HFF-Myc (cell line): ENCODE results near the gene RSBN1L.
A peak's percentile ranks its signal among the peaks of the same experiment; 100 is the strongest.

Experiments
- DNase-seq: peaks from one replicate; pipeline ENCODE4 v3.0.0-alpha.2; 2011; ENCODE audit warnings: low read depth; ENCODE audit errors: extremely low read depth
- H3K4me3 ChIP-seq: replicated peaks from 2 replicates; pipeline ENCODE4 v1.5.1; 2011; ENCODE audit warnings: low read depth, mild to moderate bottlenecking, control low read depth, low read length
- CTCF ChIP-seq: IDR thresholded peaks from 2 replicates; pipeline ENCODE4 v1.5.1; 2012; ENCODE audit warnings: mild to moderate bottlenecking, low read depth, low read length, control low read depth; ENCODE audit errors: missing control alignments

The RSBN1L gene

GRCh38 chr7:77687100-77687746 lies 9.0 kb upstream of the RSBN1L start:
- no peak for TF ChIP-seq CTCF
- DNase-seq: no peak
- no peak overlapping the region for H3K4me3 ChIP-seq

GRCh38 chr7:77687747-77688144 lies 8.5 kb upstream of the RSBN1L start:
- no peak for TF ChIP-seq CTCF
- no peak overlapping the region for H3K4me3 ChIP-seq
- no peak for DNase-seq

GRCh38 chr7:77690289-77690688 lies 6.0 kb upstream of the RSBN1L start:
- no peak for TF ChIP-seq CTCF
- H3K4me3 ChIP-seq: no peak overlapping the region
- no peak for DNase-seq

- DNase-seq: no peak
- no peak for TF ChIP-seq CTCF
- no peak overlapping the region for H3K4me3 ChIP-seq
Measured at GRCh38 chr7:77691892-77692491, 4.3 kb upstream of the RSBN1L start.

GRCh38 chr7:77693830-77694583 lies 2.3 kb upstream of the RSBN1L start:
- H3K4me3 ChIP-seq: peak overlapping the region; percentile 30
- TF ChIP-seq CTCF: no peak
- DNase-seq: no peak

GRCh38 chr7:77696643-77697534 lies 630 bp downstream of the RSBN1L start:
- H3K4me3 ChIP-seq: peak overlapping the region; percentile 84
- DNase-seq: no peak
- TF ChIP-seq CTCF: no peak
